LNCAP (cell line): Measurements from ENCODE around the gene GRK5.

ENCODE experiments used
- CTCF ChIP-seq: fragments of 450-650 bp; IDR thresholded peaks from 2 replicates; pipeline ENCODE4 v1.5.1; 2017; ENCODE audit warnings: mild to moderate bottlenecking

The GRK5 gene

DNA sequence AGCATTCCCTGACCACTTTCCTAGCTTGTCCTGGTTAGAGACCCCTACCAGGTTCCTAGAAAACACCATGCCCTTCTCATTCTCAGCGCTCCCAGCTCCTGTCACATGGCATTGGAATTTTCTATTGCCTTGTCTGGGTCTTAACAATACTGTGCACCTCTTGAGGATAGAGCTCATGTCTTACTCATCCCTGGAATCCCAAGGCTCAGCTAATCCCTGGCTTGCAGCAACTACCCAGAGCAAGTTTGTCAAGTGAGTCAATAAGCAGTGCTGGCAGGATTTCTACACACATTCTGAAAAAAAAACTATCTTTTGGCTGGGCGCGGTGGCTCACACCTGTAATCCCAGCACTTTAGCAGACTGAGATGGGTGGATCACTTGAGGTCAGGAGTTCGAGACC is 17.0 kb upstream of the GRK5 start:
- no peak for TF ChIP-seq CTCF

GRCh38 chr10:119190954-119191785 is 16.2 kb upstream of the GRK5 start:
- no peak for TF ChIP-seq CTCF

GRCh38 chr10:119191881-119192280 is 15.5 kb upstream of the GRK5 start:
- no peak for TF ChIP-seq CTCF

GRCh38 chr10:119197921-119198320 is 9.4 kb upstream of the GRK5 start:
- no peak for TF ChIP-seq CTCF

DNA sequence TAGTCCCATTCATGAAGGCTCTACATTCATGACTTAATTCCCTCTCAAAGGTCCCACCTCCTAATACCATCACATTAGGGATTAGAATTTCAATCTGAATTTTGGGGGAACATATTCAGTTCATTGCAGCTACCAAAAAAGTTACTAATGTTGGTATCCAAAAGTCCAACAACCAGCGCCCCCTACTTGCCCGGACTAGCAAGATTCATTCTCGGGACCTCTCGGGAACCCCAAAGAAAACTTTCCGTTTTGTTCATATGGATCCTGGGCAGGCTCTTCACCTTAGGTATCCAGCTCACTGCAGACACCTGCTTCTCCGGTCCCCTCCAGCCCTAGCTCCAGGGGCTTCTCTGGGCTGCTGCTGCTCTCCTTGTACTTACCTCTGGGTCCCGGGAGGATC is 8.9 kb upstream of the GRK5 start:
- TF ChIP-seq CTCF = peak; percentile 38

GRCh38 chr10:119199231-119199992 is 8.0 kb upstream of the GRK5 start:
- TF ChIP-seq CTCF = peak; percentile 72

DNA sequence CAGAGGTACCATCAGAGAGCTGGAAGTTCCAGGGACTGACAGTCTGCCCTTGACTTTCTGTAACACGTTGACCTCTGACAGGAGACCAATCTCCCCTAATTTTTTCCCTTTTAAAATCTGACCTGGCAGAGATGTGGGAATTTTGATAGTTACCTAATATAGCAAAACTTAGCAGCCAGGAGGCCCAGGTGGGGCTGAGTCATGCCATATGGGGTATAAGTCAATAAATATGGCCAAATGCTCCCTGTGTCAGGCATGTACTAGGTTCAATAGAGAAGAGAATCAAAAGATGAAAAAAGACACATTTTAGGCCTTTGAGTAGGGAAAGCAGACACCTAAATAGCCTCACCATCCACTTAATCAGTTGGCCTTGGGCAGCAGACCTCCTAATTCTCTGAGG is 6.1 kb upstream of the GRK5 start:
- no peak for TF ChIP-seq CTCF
